ENCODE data around the gene CDH13. TPM values are rescaled to one million over a fixed set of nuclear protein-coding genes. Genes with fewer than 3 reads are reported as not detected.

Gene CDH13
- total RNA-seq, 2 experiments from 2014 or later = not detected

- H3K27ac Mint-ChIP-seq = no peak overlapping the region
- H3K4me1 Mint-ChIP-seq = no peaks in the 10 kb centered on the region
- no peaks in the 10 kb centered on the region for H3K36me3 Mint-ChIP-seq
- H3K4me3 Mint-ChIP-seq = no peak overlapping the region
- DNase-seq = no peak
- H3K9me3 Mint-ChIP-seq = no peaks in the 10 kb centered on the region
- H3K27me3 Mint-ChIP-seq = peaks cover 4% of the 10 kb centered on the region
These were observed 17.6 kb upstream of the CDH13 start for GRCh38 chr16:82609140-82609539.

GRCh38 chr16:82612263-82612662 lies 14.5 kb upstream of the CDH13 start:
- Mint-ChIP-seq H3K27ac (no peak overlapping the region), H3K9me3 (no peaks in the 10 kb centered on the region), H3K36me3 (no peaks in the 10 kb centered on the region), H3K4me1 (no peaks in the 10 kb centered on the region), H3K27me3 (peaks cover 4% of the 10 kb centered on the region), H3K4me3 (no peak overlapping the region)
- DNase-seq = no peak

GRCh38 chr16:82616356-82616755 lies 10.4 kb upstream of the CDH13 start:
- no peaks in the 10 kb centered on the region for H3K36me3 Mint-ChIP-seq
- H3K27me3 Mint-ChIP-seq = peaks cover 8% of the 10 kb centered on the region
- no peak for DNase-seq

GRCh38 chr16:82621781-82622180 lies 5.0 kb upstream of the CDH13 start:
- Mint-ChIP-seq H3K4me1 (no peaks in the 10 kb centered on the region), H3K36me3 (no peaks in the 10 kb centered on the region), H3K27ac (no peak overlapping the region), H3K9me3 (no peaks in the 10 kb centered on the region), H3K27me3 (peaks cover 26% of the 10 kb centered on the region), H3K4me3 (no peak overlapping the region)
- no peak for DNase-seq

More at GRCh38 chr16:82616356-82616755, 10.4 kb upstream of the CDH13 start:
- Mint-ChIP-seq H3K4me1 (no peaks in the 10 kb centered on the region), H3K27ac (no peak overlapping the region), H3K9me3 (no peaks in the 10 kb centered on the region), H3K4me3 (no peak overlapping the region)

- Mint-ChIP-seq H3K36me3 (no peaks in the 10 kb centered on the region), H3K4me3 (no peak overlapping the region), H3K27me3 (peaks cover 38% of the 10 kb centered on the region), H3K4me1 (peaks cover 2% of the 10 kb centered on the region), H3K27ac (no peak overlapping the region), H3K9me3 (no peaks in the 10 kb centered on the region)
- DNase-seq = no peak
These were observed 3.5 kb upstream of the CDH13 start for GRCh38 chr16:82623241-82623640.

- Mint-ChIP-seq H3K4me1 (peaks cover 2% of the 10 kb centered on the region), H3K27ac (no peak overlapping the region), H3K36me3 (no peaks in the 10 kb centered on the region), H3K4me3 (no peak overlapping the region), H3K27me3 (peaks cover 58% of the 10 kb centered on the region), H3K9me3 (no peaks in the 10 kb centered on the region)
- no peak for DNase-seq
These were observed 1.5 kb upstream of the CDH13 start for GRCh38 chr16:82625066-82625968.

- Mint-ChIP-seq H3K9me3 (no peaks in the 10 kb centered on the region), H3K27me3 (peaks cover 61% of the 10 kb centered on the region), H3K4me1 (peaks cover 2% of the 10 kb centered on the region), H3K36me3 (no peaks in the 10 kb centered on the region), H3K4me3 (no peak overlapping the region), H3K27ac (no peak overlapping the region)
- DNase-seq = no peak
These were observed 1.3 kb downstream of the CDH13 start for GRCh38 chr16:82628088-82628423.

GRCh38 chr16:82628711-82629110 lies 1.9 kb downstream of the CDH13 start:
- Mint-ChIP-seq H3K4me1 (peaks cover 2% of the 10 kb centered on the region), H3K36me3 (no peaks in the 10 kb centered on the region), H3K27ac (no peak overlapping the region), H3K4me3 (no peak overlapping the region), H3K27me3 (peaks cover 61% of the 10 kb centered on the region), H3K9me3 (no peaks in the 10 kb centered on the region)
- no peak for DNase-seq

- Mint-ChIP-seq H3K27ac (no peak overlapping the region), H3K27me3 (peaks cover 61% of the 10 kb centered on the region), H3K9me3 (no peaks in the 10 kb centered on the region), H3K4me3 (no peak overlapping the region), H3K36me3 (no peaks in the 10 kb centered on the region), H3K4me1 (peaks cover 2% of the 10 kb centered on the region)
- no peak for DNase-seq
These were observed 2.8 kb downstream of the CDH13 start for GRCh38 chr16:82629441-82630027.

GRCh38 chr16:82630219-82630618 lies 3.5 kb downstream of the CDH13 start:
- Mint-ChIP-seq H3K4me1 (peaks cover 2% of the 10 kb centered on the region), H3K27me3 (peaks cover 57% of the 10 kb centered on the region), H3K27ac (no peak overlapping the region), H3K36me3 (no peaks in the 10 kb centered on the region), H3K9me3 (no peaks in the 10 kb centered on the region), H3K4me3 (no peak overlapping the region)
- no peak for DNase-seq

GRCh38 chr16:82630688-82631087 lies 3.9 kb downstream of the CDH13 start:
- H3K27ac Mint-ChIP-seq = no peak overlapping the region
- H3K36me3 Mint-ChIP-seq = no peaks in the 10 kb centered on the region
- no peaks in the 10 kb centered on the region for H3K9me3 Mint-ChIP-seq

GRCh38 chr16:82631701-82632685 lies 5.2 kb downstream of the CDH13 start:
- no peak for DNase-seq
- Mint-ChIP-seq H3K4me1 (peaks cover 2% of the 10 kb centered on the region), H3K27me3 (peaks cover 39% of the 10 kb centered on the region), H3K4me3 (no peak overlapping the region), H3K36me3 (no peaks in the 10 kb centered on the region), H3K27ac (no peak overlapping the region), H3K9me3 (no peaks in the 10 kb centered on the region)

More at GRCh38 chr16:82630688-82631087, 3.9 kb downstream of the CDH13 start:
- Mint-ChIP-seq H3K27me3 (peaks cover 52% of the 10 kb centered on the region), H3K4me3 (no peak overlapping the region), H3K4me1 (peaks cover 2% of the 10 kb centered on the region)
- DNase-seq = no peak

- Mint-ChIP-seq H3K27me3 (peaks cover 22% of the 10 kb centered on the region), H3K9me3 (no peaks in the 10 kb centered on the region), H3K4me3 (no peak overlapping the region), H3K4me1 (no peaks in the 10 kb centered on the region), H3K27ac (no peak overlapping the region), H3K36me3 (no peaks in the 10 kb centered on the region)
- DNase-seq = no peak
These were observed 7.3 kb downstream of the CDH13 start for GRCh38 chr16:82633964-82634600.

- no peaks in the 10 kb centered on the region for H3K9me3 Mint-ChIP-seq
- H3K4me1 Mint-ChIP-seq = no peaks in the 10 kb centered on the region
- H3K4me3 Mint-ChIP-seq = no peak overlapping the region
- no peak overlapping the region for H3K27ac Mint-ChIP-seq
- H3K36me3 Mint-ChIP-seq = no peaks in the 10 kb centered on the region
- DNase-seq = no peak
- H3K27me3 Mint-ChIP-seq = peaks cover 16% of the 10 kb centered on the region
These were observed 8.3 kb downstream of the CDH13 start for GRCh38 chr16:82634955-82635610.

Data from activated naive CD8-positive, alpha-beta T cell treated with anti-CD3 and anti-CD28 coated beads for 36 hours (primary cell).